ENCODE measurements around the gene ZNF569.
"Not testable (repeated sequence)": the region's sequence is repeated elsewhere in the genome, so short reads cannot be mapped to it uniquely, and the experiment has no call there.

GRCh38 chr19:37406140-37406846, 61.0 kb downstream of the ZNF569 start:
- not testable (repeated sequence) for TF ChIP-seq CTCF, POLR2A (IDR thresholded peaks at IDR 0.05)

Measured in right lobe of liver (tissue), 4 donors.